Effector CD8-positive, alpha-beta T cell (primary cell): ENCODE measurements around the gene USH1C.

Experiments
- DNase-seq: peaks from one replicate; lab custom pipeline; 2025; lab: John Stamatoyannopoulos, UW
- total RNA-seq, 4 experiments: gene quantifications; one replicate each; lab custom pipeline; 2026; lab: John Stamatoyannopoulos, UW

The USH1C gene
- total RNA-seq: 0 to 0.09 (median 0) reads per million in 4 experiments

- no peak for DNase-seq
These were observed at the start of gene USH1C for GRCh38 chr11:17544181-17544622. TSS of gene USH1C (minus strand) at chr11:17544416. CDS start at chr11:17544307, 109 bp downstream.

- no peak for DNase-seq
These were observed 49.4 kb upstream of the USH1C start for GRCh38 chr11:17593466-17594245.

- DNase-seq: no peak
These were observed 47.1 kb upstream of the USH1C start for GRCh38 chr11:17591293-17591692.

- no peak for DNase-seq
These were observed 46.2 kb upstream of the USH1C start for GRCh38 chr11:17590463-17590862.

GRCh38 chr11:17588721-17589120, 44.5 kb upstream of the USH1C start:
- DNase-seq: no peak

- no peak for DNase-seq
These were observed 44.0 kb upstream of the USH1C start for GRCh38 chr11:17588166-17588565.

GRCh38 chr11:17585911-17586695, 41.9 kb upstream of the USH1C start:
- DNase-seq: no peak

GRCh38 chr11:17581732-17582053, 37.5 kb upstream of the USH1C start:
- no peak for DNase-seq

GRCh38 chr11:17581036-17581731, 37.0 kb upstream of the USH1C start:
- no peak for DNase-seq

GRCh38 chr11:17580271-17580670, 36.1 kb upstream of the USH1C start:
- DNase-seq: no peak

- DNase-seq: no peak
These were observed 35.2 kb upstream of the USH1C start for GRCh38 chr11:17579451-17579850.

GRCh38 chr11:17578958-17579357, 34.7 kb upstream of the USH1C start:
- no peak for DNase-seq

- DNase-seq: no peak
These were observed 34.1 kb upstream of the USH1C start for GRCh38 chr11:17578296-17578695.

- DNase-seq: no peak
These were observed 31.5 kb upstream of the USH1C start for GRCh38 chr11:17575431-17576425.

- DNase-seq: no peak
These were observed 30.2 kb upstream of the USH1C start for GRCh38 chr11:17574141-17575091.

- no peak for DNase-seq
These were observed 29.3 kb upstream of the USH1C start for GRCh38 chr11:17573526-17573925.

GRCh38 chr11:17572791-17573460, 28.7 kb upstream of the USH1C start:
- no peak for DNase-seq

- no peak for DNase-seq
These were observed 28.1 kb upstream of the USH1C start for GRCh38 chr11:17572359-17572690.

GRCh38 chr11:17571431-17572358, 27.5 kb upstream of the USH1C start:
- no peak for DNase-seq
